HepG2 (cell line): ENCODE data around the gene UTP15.

ENCODE experiments used
- EZH2 ChIP-seq: conservative IDR thresholded peaks from 2 replicates; pipeline ENCODE4 v1.6.1; 2012; ENCODE audit warnings: mild to moderate bottlenecking, low read depth, low read length, moderate library complexity
- JUN ChIP-seq: sonication (generic); formaldehyde crosslinking; IDR thresholded peaks from 2 replicates; pipeline ENCODE4 v1.4.0; 2020; ENCODE audit warnings: mild to moderate bottlenecking, missing genetic modification reagents
- NFIC ChIP-seq: IDR thresholded peaks from 2 replicates; pipeline ENCODE4 v1.6.1; 2012; ENCODE audit warnings: mild to moderate bottlenecking, low read length, inconsistent platforms
- NR2C2 ChIP-seq: sonication (generic); formaldehyde crosslinking; IDR thresholded peaks from 2 replicates; pipeline ENCODE4 v1.4.0; 2020; ENCODE audit warnings: missing genetic modification reagents, mild to moderate bottlenecking, moderate library complexity, borderline replicate concordance
- SRSF9 ChIP-seq: fragments of 200-400 bp; formaldehyde crosslinking; IDR thresholded peaks from 2 replicates; pipeline ENCODE4 v1.6.1; 2018; ENCODE audit warnings: borderline replicate concordance, mild to moderate bottlenecking, low read depth, low read length; ENCODE audit not compliant: insufficient read depth, poor library complexity, severe bottlenecking
- ZNF207 ChIP-seq: fragments of 450-650 bp; IDR thresholded peaks from 2 replicates; pipeline ENCODE4 v1.6.1; 2016; ENCODE audit warnings: antibody characterized with exemption, borderline replicate concordance
- TF ChIP-seq, protein P1 (sequence below): sonication (generic); formaldehyde crosslinking; IDR thresholded peaks from 2 replicates; pipeline ENCODE4 v1.8.1; 2022; ENCODE audit warnings: mild to moderate bottlenecking, missing genetic modification reagents
- TF ChIP-seq, protein P2 (sequence below): sonication (generic); formaldehyde crosslinking; IDR thresholded peaks from 2 replicates; pipeline ENCODE4 v1.4.0; 2020; ENCODE audit warnings: missing genetic modification reagents, borderline replicate concordance
- TF ChIP-seq, protein P3 (sequence below): sonication (generic); formaldehyde crosslinking; IDR thresholded peaks from 2 replicates; pipeline ENCODE4 v1.4.0; 2020; ENCODE audit warnings: missing genetic modification reagents, mild to moderate bottlenecking, borderline replicate concordance
- TF ChIP-seq, protein P4 (sequence below): sonication (generic); formaldehyde crosslinking; IDR thresholded peaks from 2 replicates; pipeline ENCODE4 v1.4.0; 2020; ENCODE audit warnings: missing genetic modification reagents

DNA sequence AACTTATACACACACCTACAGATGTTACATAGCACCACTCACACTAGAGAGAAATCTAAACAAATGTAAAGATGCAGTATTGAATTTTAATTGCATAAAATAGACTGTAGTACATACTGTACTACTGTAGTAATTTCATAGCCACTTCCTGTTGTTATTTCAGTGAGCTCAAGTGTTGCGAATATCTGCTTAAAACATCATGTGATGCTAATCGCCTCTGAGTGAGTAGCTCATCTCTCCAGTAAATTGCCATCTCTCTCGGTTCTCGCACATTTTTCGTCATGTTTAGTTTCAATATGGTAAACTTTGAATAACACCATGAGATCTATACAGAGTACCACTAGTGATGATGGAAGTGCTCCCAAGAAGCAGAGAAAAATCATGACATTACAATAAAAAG lies 38.5 kb downstream of the UTP15 start:
- TF ChIP-seq, protein P1, sequence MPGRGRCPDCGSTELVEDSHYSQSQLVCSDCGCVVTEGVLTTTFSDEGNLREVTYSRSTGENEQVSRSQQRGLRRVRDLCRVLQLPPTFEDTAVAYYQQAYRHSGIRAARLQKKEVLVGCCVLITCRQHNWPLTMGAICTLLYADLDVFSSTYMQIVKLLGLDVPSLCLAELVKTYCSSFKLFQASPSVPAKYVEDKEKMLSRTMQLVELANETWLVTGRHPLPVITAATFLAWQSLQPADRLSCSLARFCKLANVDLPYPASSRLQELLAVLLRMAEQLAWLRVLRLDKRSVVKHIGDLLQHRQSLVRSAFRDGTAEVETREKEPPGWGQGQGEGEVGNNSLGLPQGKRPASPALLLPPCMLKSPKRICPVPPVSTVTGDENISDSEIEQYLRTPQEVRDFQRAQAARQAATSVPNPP = no peak
- TF ChIP-seq, protein P2, sequence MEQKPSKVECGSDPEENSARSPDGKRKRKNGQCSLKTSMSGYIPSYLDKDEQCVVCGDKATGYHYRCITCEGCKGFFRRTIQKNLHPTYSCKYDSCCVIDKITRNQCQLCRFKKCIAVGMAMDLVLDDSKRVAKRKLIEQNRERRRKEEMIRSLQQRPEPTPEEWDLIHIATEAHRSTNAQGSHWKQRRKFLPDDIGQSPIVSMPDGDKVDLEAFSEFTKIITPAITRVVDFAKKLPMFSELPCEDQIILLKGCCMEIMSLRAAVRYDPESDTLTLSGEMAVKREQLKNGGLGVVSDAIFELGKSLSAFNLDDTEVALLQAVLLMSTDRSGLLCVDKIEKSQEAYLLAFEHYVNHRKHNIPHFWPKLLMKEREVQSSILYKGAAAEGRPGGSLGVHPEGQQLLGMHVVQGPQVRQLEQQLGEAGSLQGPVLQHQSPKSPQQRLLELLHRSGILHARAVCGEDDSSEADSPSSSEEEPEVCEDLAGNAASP = no peak
- no peak for TF ChIP-seq ZNF207
- no peak for TF ChIP-seq NR2C2 (CRISPR knock-in tag)
- TF ChIP-seq EZH2 = no peak
- TF ChIP-seq, protein P3, sequence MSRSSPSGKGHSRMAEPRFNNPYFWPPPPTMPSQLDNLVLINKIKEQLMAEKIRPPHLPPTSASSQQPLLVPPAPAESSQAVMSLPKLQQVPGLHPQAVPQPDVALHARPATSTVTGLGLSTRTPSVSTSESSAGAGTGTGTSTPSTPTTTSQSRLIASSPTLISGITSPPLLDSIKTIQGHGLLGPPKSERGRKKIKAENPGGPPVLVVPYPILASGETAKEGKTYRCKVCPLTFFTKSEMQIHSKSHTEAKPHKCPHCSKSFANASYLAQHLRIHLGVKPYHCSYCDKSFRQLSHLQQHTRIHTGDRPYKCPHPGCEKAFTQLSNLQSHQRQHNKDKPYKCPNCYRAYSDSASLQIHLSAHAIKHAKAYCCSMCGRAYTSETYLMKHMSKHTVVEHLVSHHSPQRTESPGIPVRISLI (CRISPR knock-in tag) = no peak
- no peak for TF ChIP-seq JUN (CRISPR knock-in tag)
- TF ChIP-seq NFIC = no peak
- TF ChIP-seq, protein P4, sequence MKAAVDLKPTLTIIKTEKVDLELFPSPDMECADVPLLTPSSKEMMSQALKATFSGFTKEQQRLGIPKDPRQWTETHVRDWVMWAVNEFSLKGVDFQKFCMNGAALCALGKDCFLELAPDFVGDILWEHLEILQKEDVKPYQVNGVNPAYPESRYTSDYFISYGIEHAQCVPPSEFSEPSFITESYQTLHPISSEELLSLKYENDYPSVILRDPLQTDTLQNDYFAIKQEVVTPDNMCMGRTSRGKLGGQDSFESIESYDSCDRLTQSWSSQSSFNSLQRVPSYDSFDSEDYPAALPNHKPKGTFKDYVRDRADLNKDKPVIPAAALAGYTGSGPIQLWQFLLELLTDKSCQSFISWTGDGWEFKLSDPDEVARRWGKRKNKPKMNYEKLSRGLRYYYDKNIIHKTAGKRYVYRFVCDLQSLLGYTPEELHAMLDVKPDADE (CRISPR knock-in tag) = no peak
- TF ChIP-seq SRSF9 = no peak
